ENCODE results near the gene RASGRF2. TPM values are rescaled to one million over a fixed set of nuclear protein-coding genes. Genes with fewer than 3 reads are reported as not detected.

RASGRF2 gene
- total and polyA plus RNA-seq, 8 donors = 1.1 to 2.7 (median 1.4) TPM

DNA sequence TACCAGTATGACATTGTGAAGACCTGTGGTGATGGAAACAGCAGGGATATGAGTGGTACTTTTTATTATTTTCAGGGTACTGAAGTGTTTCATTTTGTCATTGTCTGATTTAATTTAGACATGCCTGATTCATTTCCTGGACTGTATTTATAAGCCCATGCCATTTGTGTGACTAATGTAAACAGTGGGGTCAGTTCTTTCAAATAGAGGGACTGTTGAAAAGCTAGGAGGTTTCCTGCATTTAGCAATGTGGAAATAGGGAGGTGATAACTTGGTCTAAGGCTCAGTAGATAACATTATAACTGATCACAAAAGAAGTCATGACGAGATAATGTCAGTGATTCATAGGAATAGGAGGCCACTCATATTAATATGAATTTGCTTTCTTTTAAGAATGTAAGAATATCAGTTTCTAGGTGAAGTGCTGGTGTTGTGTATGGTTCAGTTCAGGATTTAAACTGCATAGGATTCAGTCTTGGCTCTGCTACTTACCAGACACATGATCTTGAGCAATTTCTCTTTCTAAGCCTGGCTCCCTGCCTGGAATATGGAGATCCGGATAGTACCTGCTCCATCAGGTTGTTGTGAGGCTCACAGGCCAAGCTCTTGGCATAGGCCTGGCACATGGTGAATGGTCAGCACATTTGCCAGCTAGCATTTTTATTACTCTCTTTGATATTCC lies 7.5 kb downstream of the RASGRF2 start:
- no peak for TF ChIP-seq CTCF (IDR thresholded peaks at IDR 0.05)
- DNase-seq (no peak), FAIRE-seq (no peak), ATAC-seq (peak in 3 of 4 donors; percentile 55 to 81 (median 66))
- intact Hi-C loops (cut with DNase I) = no loop called here
- no peaks in the 10 kb centered on the region for H3K4me1 ChIP-seq
- H3K36me3 ChIP-seq = no peaks in the 10 kb centered on the region
- H3K9me3 ChIP-seq = no peaks in the 10 kb centered on the region
- peaks cover 0 to 3% (median 0%) of the 10 kb centered on the region in 4 donors for H3K27me3 ChIP-seq
- 49 to 62% methylated on average over 2 of the region's 2 CpGs for WGBS, 2 donors
- H3K27ac ChIP-seq = no peak overlapping the region
- no peak overlapping the region for H3K4me3 ChIP-seq

GRCh38 chr5:80973027-80973426 lies 12.9 kb downstream of the RASGRF2 start:
- Histone ChIP-seq H3K4me1 (no peaks in the 10 kb centered on the region), H3K36me3 (no peaks in the 10 kb centered on the region), H3K27ac (no peak overlapping the region), H3K4me3 (no peak overlapping the region), H3K27me3 (no peaks in the 10 kb centered on the region), H3K9me3 (no peaks in the 10 kb centered on the region)
- no peak for TF ChIP-seq CTCF (IDR thresholded peaks at IDR 0.05)
- no peak for DNase-seq
- WGBS, 2 donors = 79 to 85% methylated on average over 4 of the region's 4 CpGs
- no peak for FAIRE-seq
- intact Hi-C loops (cut with DNase I) = no loop called here
- ATAC-seq = no peak

- ATAC-seq (no peak), FAIRE-seq (no peak), DNase-seq (no peak)
- H3K4me3 ChIP-seq = no peak overlapping the region
- intact Hi-C loops (cut with DNase I) = no loop called here
- no peaks in the 10 kb centered on the region for H3K27me3 ChIP-seq
- no peak overlapping the region for H3K27ac ChIP-seq
- no peak for TF ChIP-seq CTCF (IDR thresholded peaks at IDR 0.05)
- WGBS, 2 donors = 76 to 77% methylated on average over 5 of the region's 5 CpGs
- no peaks in the 10 kb centered on the region for H3K9me3 ChIP-seq
- H3K4me1 ChIP-seq = no peaks in the 10 kb centered on the region
- H3K36me3 ChIP-seq = no peaks in the 10 kb centered on the region
Measured at GRCh38 chr5:80975065-80975464, 14.9 kb downstream of the RASGRF2 start.

- no peaks in the 10 kb centered on the region for H3K9me3 ChIP-seq
- intact Hi-C loops (cut with DNase I) = no loop called here
- FAIRE-seq (no peak), ATAC-seq (no peak), DNase-seq (no peak)
- TF ChIP-seq CTCF (IDR thresholded peaks at IDR 0.05) = no peak
- no peaks in the 10 kb centered on the region for H3K36me3 ChIP-seq
- H3K4me3 ChIP-seq = no peak overlapping the region
- H3K4me1 ChIP-seq = no peaks in the 10 kb centered on the region
- no peaks in the 10 kb centered on the region for H3K27me3 ChIP-seq
- no peak overlapping the region for H3K27ac ChIP-seq
- 64 to 68% methylated on average over 4 of the region's 4 CpGs for WGBS, 2 donors
Measured at GRCh38 chr5:80976985-80977384, 16.8 kb downstream of the RASGRF2 start.

DNA sequence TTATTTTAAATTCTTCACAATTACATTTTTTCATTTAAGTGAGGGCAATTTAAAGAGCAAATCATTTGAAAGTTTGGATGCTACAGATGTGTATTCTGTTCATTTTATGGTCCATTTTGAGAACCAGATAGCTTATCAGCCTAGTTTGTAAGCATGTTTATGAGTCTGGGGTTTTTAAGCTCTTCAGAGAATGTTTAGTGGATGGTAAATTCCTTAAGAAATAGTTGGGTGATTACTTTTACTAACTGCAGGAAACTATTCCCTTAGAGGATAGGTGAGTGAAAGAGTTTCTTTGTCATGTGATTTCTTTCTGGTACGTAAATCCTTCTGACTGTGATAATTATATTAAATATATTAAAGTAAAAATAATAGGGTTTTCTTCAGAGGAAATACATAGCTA lies 17.6 kb downstream of the RASGRF2 start:
- DNase-seq = no peak
- WGBS, 2 donors = 87 to 92% methylated on average over 1 of the region's 1 CpG
- H3K27me3 ChIP-seq = no peaks in the 10 kb centered on the region
- H3K9me3 ChIP-seq = no peaks in the 10 kb centered on the region
- FAIRE-seq = no peak
- no peak overlapping the region for H3K4me3 ChIP-seq
- H3K36me3 ChIP-seq = no peaks in the 10 kb centered on the region
- no peak overlapping the region for H3K27ac ChIP-seq
- H3K4me1 ChIP-seq = no peaks in the 10 kb centered on the region
- intact Hi-C loops (cut with DNase I) = no loop called here
- ATAC-seq = no peak
- TF ChIP-seq CTCF (IDR thresholded peaks at IDR 0.05) = no peak
